Panc1 (cell line): ENCODE measurements around the gene PRAMEF25. TPM values are rescaled to one million over a fixed set of nuclear protein-coding genes. Genes with fewer than 3 reads are reported as not detected.
"Not testable (repeated sequence)": the region's sequence is repeated elsewhere in the genome, so short reads cannot be mapped to it uniquely, and the experiment has no call there.

Experiments used
- ATAC-seq: fragments of 200-7000 bp; cut with Tn5 transposase; 2 replicates; pipeline ENCODE4 v1.9.1; 2020; ENCODE audit warnings: mild to moderate bottlenecking, moderate library complexity
- Bru-seq: library from RNA; stranded (reverse); fragments of 400-500 nt; gene quantifications from one replicate; lab custom pipeline; 2021; lab: Mats Ljungman, UMichigan
- BruChase-seq, 2 experiments: library from RNA; stranded (reverse); fragments of 400-500 nt; gene quantifications; one replicate each; lab custom pipeline; 2021; lab: Mats Ljungman, UMichigan
- BruUV-seq: library from RNA; stranded (reverse); fragments of 400-500 nt; replicated peaks from 2 replicates; lab custom pipeline; 2021; lab: Mats Ljungman, UMichigan
- CTCF ChIA-PET: fragments of 300-600 bp; sonication (Branson Sonifier 250); formaldehyde crosslinking; loops from one replicate; lab custom pipeline; 2022; ENCODE audit warnings: antibody characterized with exemption; lab: Charles Lee
- POLR2A ChIA-PET: fragments of 300-600 bp; sonication (Branson Sonifier 250); formaldehyde crosslinking; loops from one replicate; lab custom pipeline; 2022; ENCODE audit warnings: antibody characterized with exemption; lab: Charles Lee
- DNase-seq: peaks from one replicate; pipeline ENCODE4 v3.0.0-alpha.2; 2010; ENCODE audit warnings: low read depth, low spot score
- H3K27ac ChIP-seq: 2 replicates; pipeline ENCODE4 v1.5.1; 2011; ENCODE audit warnings: mild to moderate bottlenecking, low read length, inconsistent platforms
- H3K27me3 ChIP-seq: fragments of 200-500 bp; sonication (Bioruptor generic); 2 replicates; pipeline ENCODE4 v1.6.0; 2014; ENCODE audit warnings: low read length, inconsistent platforms; ENCODE audit not compliant: control insufficient read depth, insufficient read depth
- H3K36me3 ChIP-seq: fragments of 200-500 bp; sonication (Bioruptor generic); 2 replicates; pipeline ENCODE4 v1.5.1; 2014; ENCODE audit warnings: inconsistent platforms, mild to moderate bottlenecking, low read length, moderate library complexity; ENCODE audit not compliant: control insufficient read depth, insufficient read depth
- H3K4me1 ChIP-seq: 2 replicates; pipeline ENCODE4 v1.5.1; 2011; ENCODE audit warnings: inconsistent platforms, mild to moderate bottlenecking, low read length, moderate library complexity; ENCODE audit not compliant: control insufficient read depth, insufficient read depth
- H3K4me3 ChIP-seq, 2 experiments: 2 replicates each; pipeline ENCODE4 v1.5.1; 2011 to 2012; ENCODE audit warnings: low read depth in 2 of 2, low read length in 2 of 2, mild to moderate bottlenecking in 2 of 2, inconsistent platforms in 1 of 2, moderate library complexity in 1 of 2
- H3K9me3 ChIP-seq: fragments of 200-500 bp; sonication (Bioruptor generic); 2 replicates; pipeline ENCODE4 v1.5.1; 2014; ENCODE audit warnings: low read depth, mild to moderate bottlenecking, inconsistent platforms, low read length, moderate library complexity; ENCODE audit not compliant: control insufficient read depth, insufficient read depth
- in situ Hi-C: cut with HindIII; loops from 2 replicates; pipeline ENCODE4 v1.10.0; 2016; ENCODE audit warnings: low sequenced_read_pairs, low pct_unique_long_range_greater_than_20kb
- intact Hi-C: fragments of 100-400 bp; cut with micrococcal nuclease; formaldehyde crosslinking; loops from one replicate; pipeline ENCODE4 v1.10.0; 2022; ENCODE audit not compliant: unreplicated experiment
- long read RNA-seq: library from polyadenylated mRNA; unstranded; transcript quantifications from one replicate; pipeline ENCODE4 v2.0.0, GENCODE V29; 2021; ENCODE audit not compliant: unreplicated experiment
- polyA plus RNA-seq: library from polyadenylated mRNA; unstranded; fragments of >200 nt; gene quantifications from one replicate; pipeline ENCODE4 v1.2.1, GENCODE V29; 2012; ENCODE audit warnings: missing spikeins; ENCODE audit not compliant: insufficient read length
- total RNA-seq: library from RNA; stranded (reverse); gene quantifications from one replicate; pipeline ENCODE4 v1.2.1, GENCODE V29; 2021; ENCODE audit not compliant: unreplicated experiment

Gene PRAMEF25
- total RNA-seq (not detected), Bru-seq, nascent RNA (not detected), BruChase-seq, experiment 1, labeled RNA remaining after a 2-hour chase (not detected), BruChase-seq, experiment 2, labeled RNA remaining after a 6-hour chase (not detected)
- not detected for polyA plus RNA-seq
- long read RNA-seq, result 0 reads

DNA sequence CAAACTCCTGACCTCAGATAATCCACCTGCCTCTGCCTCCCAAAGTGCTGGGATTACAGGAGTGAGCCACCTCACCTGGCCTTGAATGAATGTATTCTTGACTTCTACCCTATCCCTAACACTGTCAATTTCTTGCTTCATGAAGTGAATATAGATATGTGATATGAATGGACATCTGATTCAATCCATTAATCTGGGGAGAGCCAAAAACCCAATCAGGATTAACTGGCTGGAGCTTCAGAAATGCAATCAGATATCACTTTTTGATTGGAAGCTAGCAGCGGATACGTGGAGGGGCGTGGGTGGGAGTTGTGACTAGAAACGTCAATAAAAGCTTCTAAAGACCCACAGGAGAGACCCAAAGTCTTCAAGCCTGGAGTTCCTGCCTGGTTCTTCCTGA, at the start of gene PRAMEF25:
TSS of gene PRAMEF25 (plus strand) at position 301 of the 400 bp plus-strand sequence. CDS start 2,920 bp downstream, outside the sequence.
- H3K9me3 ChIP-seq, DNase-seq, H3K27ac ChIP-seq, in situ Hi-C loops, BruUV-seq, H3K4me1 ChIP-seq, intact Hi-C loops, H3K27me3 ChIP-seq, CTCF ChIA-PET, H3K36me3 ChIP-seq, H3K4me3 ChIP-seq, ATAC-seq, POLR2A ChIA-PET: not testable (repeated sequence)

DNA sequence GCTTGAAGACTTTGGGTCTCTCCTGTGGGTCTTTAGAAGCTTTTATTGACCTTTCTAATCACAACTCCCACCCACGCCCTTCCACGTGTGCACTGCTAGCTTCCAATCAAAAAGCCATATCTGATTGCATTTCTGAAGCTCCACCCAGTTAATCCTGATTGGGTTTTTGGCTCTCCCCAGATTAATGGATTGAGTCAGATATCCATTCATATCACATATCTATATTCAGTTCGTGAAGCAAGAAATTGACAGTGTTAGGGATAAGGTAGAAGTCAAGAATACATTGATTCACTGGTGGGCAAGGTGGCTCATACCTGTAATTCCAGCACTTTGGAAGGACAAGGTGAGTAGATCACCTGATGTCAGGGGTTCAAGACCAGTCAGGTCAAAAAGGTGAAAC, 14.1 kb upstream of the PRAMEF25 start, which contains the start of gene PRAMEF27:
TSS of gene PRAMEF27 (minus strand) at position 101 of the 400 bp plus-strand sequence. CDS start 2,916 bp downstream, outside the sequence.
- H3K27ac ChIP-seq, in situ Hi-C loops, H3K36me3 ChIP-seq, H3K27me3 ChIP-seq, H3K4me1 ChIP-seq, intact Hi-C loops, H3K9me3 ChIP-seq, POLR2A ChIA-PET, H3K4me3 ChIP-seq, ATAC-seq, CTCF ChIA-PET, DNase-seq, BruUV-seq: not testable (repeated sequence)

DNA sequence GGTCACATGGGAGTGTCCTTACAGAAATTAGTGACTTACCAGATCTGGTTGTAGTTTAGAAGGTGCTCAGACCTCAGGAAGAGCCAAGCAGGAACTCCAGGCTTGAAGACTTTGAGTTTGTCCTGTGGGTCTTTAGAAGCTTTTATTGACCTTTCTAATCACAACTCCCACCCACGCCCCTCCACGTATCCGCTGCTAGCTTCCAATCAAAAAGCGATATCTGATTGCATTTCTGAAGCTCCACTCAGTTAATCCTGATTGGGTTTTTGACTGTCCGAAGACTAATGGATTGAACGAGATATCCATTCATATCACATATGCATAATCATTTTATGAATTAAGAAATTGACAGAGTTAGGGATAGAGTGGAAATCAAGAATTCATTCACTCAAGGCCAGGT, 46.2 kb downstream of the PRAMEF25 start, which contains the start of gene HNRNPCL2:
TSS of gene HNRNPCL2 (minus strand) at position 101 of the 400 bp plus-strand sequence. CDS start 454 bp downstream, outside the sequence.
- DNase-seq, BruUV-seq, CTCF ChIA-PET, POLR2A ChIA-PET, H3K4me1 ChIP-seq, H3K9me3 ChIP-seq, H3K4me3 ChIP-seq, H3K36me3 ChIP-seq, intact Hi-C loops, ATAC-seq, H3K27me3 ChIP-seq, in situ Hi-C loops, H3K27ac ChIP-seq: not testable (repeated sequence)

Other genes with a start within 250 kb of the PRAMEF25 start
- not detected for gene PRAMEF11, start 239.4 kb upstream of the PRAMEF25 start, total RNA-seq
- gene HNRNPCL1, start 222.1 kb upstream of the PRAMEF25 start, total RNA-seq, result not detected
- gene PRAMEF2, start 213.7 kb upstream of the PRAMEF25 start, total RNA-seq, result not detected
- gene PRAMEF4, start 184.6 kb upstream of the PRAMEF25 start, total RNA-seq, result not detected
- not detected for gene PRAMEF10, start 172.5 kb upstream of the PRAMEF25 start, total RNA-seq
- gene PRAMEF7, start 154.2 kb upstream of the PRAMEF25 start, total RNA-seq, result not detected
- not detected for gene PRAMEF6, start 123.2 kb upstream of the PRAMEF25 start, total RNA-seq
- not detected for gene PRAMEF27, start 14.2 kb upstream of the PRAMEF25 start, total RNA-seq
- gene HNRNPCL3, start 10.0 kb upstream of the PRAMEF25 start, total RNA-seq, result not detected
- not detected for gene HNRNPCL2, start 46.1 kb downstream of the PRAMEF25 start, total RNA-seq
- not detected for gene PRAMEF26, start 85.2 kb downstream of the PRAMEF25 start, total RNA-seq
- not detected for gene HNRNPCL4, start 94.9 kb downstream of the PRAMEF25 start, total RNA-seq
- gene PRAMEF9, start 101.1 kb downstream of the PRAMEF25 start, total RNA-seq, result not detected
- not detected for gene PRAMEF13, start 130.6 kb downstream of the PRAMEF25 start, total RNA-seq
- not detected for gene PRAMEF18, start 155.4 kb downstream of the PRAMEF25 start, total RNA-seq
- gene PRAMEF5, start 183.4 kb downstream of the PRAMEF25 start, total RNA-seq, result not detected
- not detected for gene PRAMEF8, start 214.4 kb downstream of the PRAMEF25 start, total RNA-seq
- not detected for gene PRAMEF33, start 232.8 kb downstream of the PRAMEF25 start, total RNA-seq
- gene PRAMEF15, start 244.8 kb downstream of the PRAMEF25 start, total RNA-seq, result not detected